RWPE2 (cell line): ENCODE data around the gene XRCC1.

Source experiments
- ATAC-seq: fragments of 200-7000 bp; cut with Tn5 transposase; 3 replicates; pipeline ENCODE4 v1.9.1; 2021; ENCODE audit warnings: low read depth
- DNase-seq: peaks from one replicate; pipeline ENCODE4 v3.0.0-alpha.2; 2020; ENCODE audit warnings: low spot score
- H3K27ac ChIP-seq: fragments of 450-650 bp; 2 replicates; pipeline ENCODE4 v1.5.1; 2017; ENCODE audit warnings: mild to moderate bottlenecking; ENCODE audit not compliant: poor library complexity, severe bottlenecking
- H3K27me3 ChIP-seq: fragments of 250-450 bp; sonication (Bioruptor Pico); 2 replicates; pipeline ENCODE4 v1.5.1; 2021; ENCODE audit warnings: mild to moderate bottlenecking, moderate library complexity; ENCODE audit not compliant: insufficient read depth, poor library complexity, severe bottlenecking
- H3K36me3 ChIP-seq: fragments of 250-450 bp; sonication (Bioruptor Pico); 2 replicates; pipeline ENCODE4 v1.5.1; 2020; ENCODE audit warnings: low read depth, mild to moderate bottlenecking, moderate library complexity
- H3K4me1 ChIP-seq: fragments of 250-450 bp; sonication (Bioruptor Pico); 2 replicates; pipeline ENCODE4 v1.5.1; 2021; ENCODE audit warnings: mild to moderate bottlenecking, moderate library complexity; ENCODE audit not compliant: insufficient read depth, poor library complexity, severe bottlenecking
- H3K4me3 ChIP-seq: fragments of 250-450 bp; sonication (Bioruptor Pico); 2 replicates; pipeline ENCODE4 v1.5.1; 2021; ENCODE audit warnings: mild to moderate bottlenecking, moderate library complexity; ENCODE audit not compliant: severe bottlenecking
- H3K9me3 ChIP-seq: fragments of 250-450 bp; sonication (Bioruptor Pico); 2 replicates; pipeline ENCODE4 v1.5.1; 2021; ENCODE audit warnings: mild to moderate bottlenecking, moderate library complexity; ENCODE audit not compliant: severe bottlenecking
- CTCF ChIP-seq: fragments of 450-650 bp; IDR thresholded peaks from one replicate; pipeline ENCODE4 v1.5.1; 2017; ENCODE audit warnings: mild to moderate bottlenecking, moderate library complexity; ENCODE audit not compliant: poor library complexity, severe bottlenecking

XRCC1 gene

GRCh38 chr19:43533546-43534304, 41.6 kb downstream of the XRCC1 start:
- peak; percentile 88 for ATAC-seq
- peak overlapping the region; percentile 81 for H3K27ac ChIP-seq

DNA sequence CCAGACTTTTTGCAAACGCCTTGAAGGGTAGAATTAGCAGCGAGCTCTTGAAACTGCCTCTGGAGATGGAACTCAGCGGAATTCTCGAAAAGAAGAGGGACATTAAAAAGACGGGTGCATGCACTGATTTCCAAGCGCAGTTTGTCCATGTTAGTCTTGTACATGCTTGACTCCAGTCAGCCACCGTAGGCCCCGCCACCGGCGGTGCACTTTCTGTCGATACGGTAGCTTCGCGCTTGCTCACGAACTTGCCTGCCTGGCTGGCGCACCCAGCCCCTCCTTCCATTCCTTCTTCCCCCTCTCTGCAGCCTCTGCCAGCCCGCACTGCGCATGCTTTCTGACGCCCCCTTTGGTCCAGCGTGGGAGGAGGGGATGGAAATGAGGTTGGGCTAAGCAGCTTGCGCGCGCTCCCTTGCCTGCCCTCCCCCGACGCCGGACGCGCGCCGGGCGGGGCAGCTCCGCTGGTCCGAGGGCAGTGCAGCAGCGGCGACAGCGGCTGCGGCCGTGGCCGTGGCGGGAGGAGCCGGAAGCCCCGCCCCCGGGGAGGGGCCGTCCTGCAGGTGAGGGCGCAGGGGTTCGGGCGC, 42.3 kb downstream of the XRCC1 start, which contains the start of gene ZNF575:
ZNF575 (plus strand) TSS at position 227 of the 584 bp plus-strand sequence. CDS start 1,235 bp downstream, outside the sequence.
- Histone ChIP-seq H3K4me1 (peaks cover 9% of the 10 kb centered on the region), H3K27ac (peak within 1 kb of the TSS; percentile 81)

More at GRCh38 chr19:43533546-43534304, 41.6 kb downstream of the XRCC1 start:
- Histone ChIP-seq H3K9me3 (no peaks in the 10 kb centered on the region), H3K27me3 (no peaks in the 10 kb centered on the region), H3K36me3 (peaks cover 10% of the 10 kb centered on the region), H3K4me1 (peaks cover 9% of the 10 kb centered on the region), H3K4me3 (peak overlapping the region; percentile 32)
- DNase-seq: peak; percentile 100
- TF ChIP-seq CTCF: no peak

GRCh38 chr19:43532571-43532961, 42.8 kb downstream of the XRCC1 start:
- H3K9me3 ChIP-seq: no peaks in the 10 kb centered on the region
- DNase-seq: no peak
- H3K4me3 ChIP-seq: peak overlapping the region; percentile 32
- no peaks in the 10 kb centered on the region for H3K27me3 ChIP-seq
- TF ChIP-seq CTCF: no peak
- ATAC-seq: no peak
- peak overlapping the region; percentile 81 for H3K27ac ChIP-seq
- H3K36me3 ChIP-seq: no peaks in the 10 kb centered on the region
- peaks cover 12% of the 10 kb centered on the region for H3K4me1 ChIP-seq

More for the DNA sequence above, 42.3 kb downstream of the XRCC1 start, which contains the start of gene ZNF575:
- peak; percentile 58 for ATAC-seq
- peaks cover 3% of the 10 kb centered on the region for H3K36me3 ChIP-seq
- DNase-seq: peak; percentile 92
- no peaks in the 10 kb centered on the region for H3K9me3 ChIP-seq
- no peak for TF ChIP-seq CTCF
- H3K27me3 ChIP-seq: no peaks in the 10 kb centered on the region
- peak within 1 kb of the TSS; percentile 32 for H3K4me3 ChIP-seq

GRCh38 chr19:43527860-43528622, 47.3 kb downstream of the XRCC1 start:
- no peak for TF ChIP-seq CTCF
- Histone ChIP-seq H3K4me3 (no peak overlapping the region), H3K27me3 (no peaks in the 10 kb centered on the region), H3K9me3 (no peaks in the 10 kb centered on the region), H3K4me1 (peaks cover 23% of the 10 kb centered on the region), H3K36me3 (peaks cover 11% of the 10 kb centered on the region), H3K27ac (peak overlapping the region; percentile 82)
- DNase-seq (no peak), ATAC-seq (no peak)
